Measurements from ENCODE around the gene CLDN6.

DNA sequence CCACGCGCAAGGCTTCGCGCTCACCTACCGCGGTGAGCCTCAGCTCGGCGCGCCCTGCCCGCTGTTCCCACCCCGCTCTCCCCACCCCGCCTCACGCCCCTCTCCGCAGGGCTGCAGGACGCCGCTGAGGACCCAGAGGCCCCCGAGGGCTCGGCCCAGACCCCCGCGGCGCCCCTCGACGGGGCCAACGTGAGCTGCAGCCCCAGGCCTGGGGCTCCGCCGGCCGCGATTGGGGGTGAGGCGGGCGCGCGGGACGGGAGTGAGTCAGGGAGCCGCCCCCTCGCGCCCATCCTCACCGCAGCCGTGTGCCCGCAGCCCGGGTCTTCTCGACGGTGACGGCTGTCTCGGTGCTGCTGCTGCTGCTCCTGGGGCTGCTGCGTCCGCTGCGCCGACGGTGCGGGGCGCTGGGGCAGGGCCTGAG is 50.8 kb downstream of the CLDN6 start:
- TF ChIP-seq, protein P1, sequence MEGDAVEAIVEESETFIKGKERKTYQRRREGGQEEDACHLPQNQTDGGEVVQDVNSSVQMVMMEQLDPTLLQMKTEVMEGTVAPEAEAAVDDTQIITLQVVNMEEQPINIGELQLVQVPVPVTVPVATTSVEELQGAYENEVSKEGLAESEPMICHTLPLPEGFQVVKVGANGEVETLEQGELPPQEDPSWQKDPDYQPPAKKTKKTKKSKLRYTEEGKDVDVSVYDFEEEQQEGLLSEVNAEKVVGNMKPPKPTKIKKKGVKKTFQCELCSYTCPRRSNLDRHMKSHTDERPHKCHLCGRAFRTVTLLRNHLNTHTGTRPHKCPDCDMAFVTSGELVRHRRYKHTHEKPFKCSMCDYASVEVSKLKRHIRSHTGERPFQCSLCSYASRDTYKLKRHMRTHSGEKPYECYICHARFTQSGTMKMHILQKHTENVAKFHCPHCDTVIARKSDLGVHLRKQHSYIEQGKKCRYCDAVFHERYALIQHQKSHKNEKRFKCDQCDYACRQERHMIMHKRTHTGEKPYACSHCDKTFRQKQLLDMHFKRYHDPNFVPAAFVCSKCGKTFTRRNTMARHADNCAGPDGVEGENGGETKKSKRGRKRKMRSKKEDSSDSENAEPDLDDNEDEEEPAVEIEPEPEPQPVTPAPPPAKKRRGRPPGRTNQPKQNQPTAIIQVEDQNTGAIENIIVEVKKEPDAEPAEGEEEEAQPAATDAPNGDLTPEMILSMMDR (conservative IDR thresholded peaks at IDR 0.05; ENCODE audit: low read depth, low read length) = no peak
- no peak for TF ChIP-seq EZH2 (IDR thresholded peaks at IDR 0.05; ENCODE audit: borderline replicate concordance, low read depth, low read length, poor library complexity, severe bottlenecking)
